GM04503 (cell line): Measurements from ENCODE around the gene DDX31.

Experiments
- DNase-seq: peaks from one replicate; pipeline ENCODE4 v3.0.0-alpha.2; 2012; ENCODE audit warnings: low read depth

The DDX31 gene

GRCh38 chr9:132546148-132547051 is 123.4 kb downstream of the DDX31 start:
- DNase-seq = no peak

GRCh38 chr9:132545578-132545977 is 124.2 kb downstream of the DDX31 start:
- DNase-seq = no peak

DNA sequence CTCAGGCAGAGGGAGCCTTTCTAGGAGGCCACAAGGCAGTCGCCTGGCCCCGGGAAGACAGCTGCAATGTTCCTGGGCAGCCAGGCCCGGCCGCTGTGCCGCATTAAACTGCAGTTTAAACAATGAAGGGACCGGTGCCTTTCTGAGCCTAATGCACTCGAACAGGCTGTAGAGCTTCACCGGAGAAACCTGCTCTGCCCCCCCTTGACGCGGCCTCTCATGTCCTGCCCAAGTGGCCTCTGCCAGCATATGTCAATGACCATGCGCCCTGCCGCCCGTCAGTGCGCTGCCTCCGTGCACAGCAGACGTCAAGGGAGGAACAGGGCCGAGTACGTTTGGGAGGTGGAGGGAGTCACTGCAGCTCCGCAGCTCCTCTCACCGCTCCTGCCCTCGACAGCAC is 125.8 kb downstream of the DDX31 start:
- no peak for DNase-seq

DNA sequence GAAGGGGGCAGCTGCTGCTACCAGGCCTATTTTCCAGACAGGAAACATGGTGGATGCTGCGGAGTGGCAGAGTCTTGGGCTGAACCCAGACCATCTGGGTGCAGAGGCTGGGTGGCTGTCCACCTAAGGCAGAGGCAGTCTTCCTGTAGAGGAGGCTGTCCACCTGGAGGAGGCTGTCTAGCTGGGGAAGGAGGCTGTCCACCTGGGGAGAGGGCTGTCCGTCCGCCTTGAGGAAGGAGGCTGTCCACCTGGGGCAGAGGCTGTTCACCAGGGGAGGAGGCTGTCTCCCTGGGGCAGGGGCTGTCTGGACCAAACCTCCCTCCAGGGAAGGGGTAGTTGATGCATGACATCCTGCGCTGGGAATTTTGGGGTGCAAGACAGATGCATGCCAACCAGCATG is 126.5 kb downstream of the DDX31 start:
- no peak for DNase-seq
